ENCODE data around the gene WDR20. TPM values are rescaled to one million over a fixed set of nuclear protein-coding genes. Genes with fewer than 3 reads are reported as not detected.

Gene WDR20
- total RNA-seq, 1 experiment from 2014 or later, result 23.7 TPM

- ChIA-PET POLR2A (ENCODE audit: unreplicated experiment) (no interaction called here), CTCF (no interaction called here)
- H3K4me2 ChIP-seq (ENCODE audit: low read length), result no peak overlapping the region; the same call in 1 of the 2 replicates
- H2AFZ ChIP-seq (ENCODE audit: low read length), result no peak overlapping the region
- no peak overlapping the region for H3K4me3 ChIP-seq (ENCODE audit: low read length)
- peak; percentile 57 for DNase-seq
- no peak overlapping the region for H3K9ac ChIP-seq (ENCODE audit: low read length)
- ATAC-seq, result no peak
- TF ChIP-seq EZH2 (IDR thresholded peaks at IDR 0.05; ENCODE audit: low read length, unreplicated experiment) (no peak), EZH2phosphoT487 (IDR thresholded peaks at IDR 0.05; ENCODE audit: borderline replicate concordance, low read length) (no peak)
- TF ChIP-seq, protein P1, sequence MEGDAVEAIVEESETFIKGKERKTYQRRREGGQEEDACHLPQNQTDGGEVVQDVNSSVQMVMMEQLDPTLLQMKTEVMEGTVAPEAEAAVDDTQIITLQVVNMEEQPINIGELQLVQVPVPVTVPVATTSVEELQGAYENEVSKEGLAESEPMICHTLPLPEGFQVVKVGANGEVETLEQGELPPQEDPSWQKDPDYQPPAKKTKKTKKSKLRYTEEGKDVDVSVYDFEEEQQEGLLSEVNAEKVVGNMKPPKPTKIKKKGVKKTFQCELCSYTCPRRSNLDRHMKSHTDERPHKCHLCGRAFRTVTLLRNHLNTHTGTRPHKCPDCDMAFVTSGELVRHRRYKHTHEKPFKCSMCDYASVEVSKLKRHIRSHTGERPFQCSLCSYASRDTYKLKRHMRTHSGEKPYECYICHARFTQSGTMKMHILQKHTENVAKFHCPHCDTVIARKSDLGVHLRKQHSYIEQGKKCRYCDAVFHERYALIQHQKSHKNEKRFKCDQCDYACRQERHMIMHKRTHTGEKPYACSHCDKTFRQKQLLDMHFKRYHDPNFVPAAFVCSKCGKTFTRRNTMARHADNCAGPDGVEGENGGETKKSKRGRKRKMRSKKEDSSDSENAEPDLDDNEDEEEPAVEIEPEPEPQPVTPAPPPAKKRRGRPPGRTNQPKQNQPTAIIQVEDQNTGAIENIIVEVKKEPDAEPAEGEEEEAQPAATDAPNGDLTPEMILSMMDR (conservative IDR thresholded peaks at IDR 0.05; ENCODE audit: low read depth, low read length), result no peak
- peak overlapping the region; percentile 91 for H3K27ac ChIP-seq (ENCODE audit: low read length)
- intact Hi-C loops (cut with micrococcal nuclease), result no loop called here
- H3K9me2 ChIP-seq (replicated peaks; ENCODE audit: low read length), result no peaks in the 10 kb centered on the region
- 0 out of 2 replicates have a peak, but pooled peaks cover 5% of the 10 kb centered on the region for H3K79me2 ChIP-seq (ENCODE audit: low read length)
- no peaks in the 10 kb centered on the region for H3K9me3 ChIP-seq (ENCODE audit: low read length)
- H3K36me3 ChIP-seq (ENCODE audit: low read depth, low read length), result no peaks in the 10 kb centered on the region
- BruUV-seq (replicated peaks), result no TSS peak
- H4K20me1 ChIP-seq (ENCODE audit: low read length), result no peaks in the 10 kb centered on the region
- no peaks in the 10 kb centered on the region for H3K27me3 ChIP-seq (ENCODE audit: low read length)
- peaks cover 6% of the 10 kb centered on the region for H3F3A ChIP-seq (ENCODE audit: low read length, unreplicated experiment)
- H3K4me1 ChIP-seq (ENCODE audit: insufficient read depth, low read length), result peaks cover 34% of the 10 kb centered on the region
Observed at GRCh38 chr14:102124419-102124818, 15.3 kb upstream of the WDR20 start.

- peak overlapping the region; percentile 49 for H3K4me3 ChIP-seq (ENCODE audit: low read length)
- peak; percentile 89 for DNase-seq
- intact Hi-C loops (cut with micrococcal nuclease), result no loop called here
- BruUV-seq (replicated peaks), result no TSS peak
- peak overlapping the region; percentile 91 for H3K27ac ChIP-seq (ENCODE audit: low read length)
- H3F3A ChIP-seq (ENCODE audit: low read length, unreplicated experiment), result peaks cover 6% of the 10 kb centered on the region
- H3K27me3 ChIP-seq (ENCODE audit: low read length), result no peaks in the 10 kb centered on the region
- H4K20me1 ChIP-seq (ENCODE audit: low read length), result no peaks in the 10 kb centered on the region
- H2AFZ ChIP-seq (ENCODE audit: low read length), result peak overlapping the region; percentile 37; the same call in 1 of the 2 replicates
- H3K79me2 ChIP-seq (ENCODE audit: low read length), result 0 out of 2 replicates have a peak, but pooled peaks cover 5% of the 10 kb centered on the region
- POLR2A ChIA-PET (ENCODE audit: unreplicated experiment), result interaction anchor here (0.5 to 0.7 kb wide), 3 partner anchors 18 to 39 kb away, joined by 3 to 22 read pairs (median 4); no protein-coding TSS in a partner anchor
- peak; percentile 89 for ATAC-seq
- no peaks in the 10 kb centered on the region for H3K36me3 ChIP-seq (ENCODE audit: low read depth, low read length)
- peak overlapping the region; percentile 64 for H3K9ac ChIP-seq (ENCODE audit: low read length)
- no peaks in the 10 kb centered on the region for H3K9me3 ChIP-seq (ENCODE audit: low read length)
- H3K9me2 ChIP-seq (replicated peaks; ENCODE audit: low read length), result no peaks in the 10 kb centered on the region
- H3K4me1 ChIP-seq (ENCODE audit: insufficient read depth, low read length), result peaks cover 34% of the 10 kb centered on the region
- TF ChIP-seq, protein P1 (conservative IDR thresholded peaks at IDR 0.05; ENCODE audit: low read depth, low read length), result no peak
- TF ChIP-seq EZH2 (IDR thresholded peaks at IDR 0.05; ENCODE audit: low read length, unreplicated experiment) (no peak), EZH2phosphoT487 (IDR thresholded peaks at IDR 0.05; ENCODE audit: borderline replicate concordance, low read length) (no peak)
- H3K4me2 ChIP-seq (ENCODE audit: low read length), result peak overlapping the region; percentile 81
- CTCF ChIA-PET, result interaction anchor here (0.9 kb wide), 1 partner anchor 89 kb away, joined by 4 read pairs; no protein-coding TSS in a partner anchor
Observed at GRCh38 chr14:102125546-102125945, 14.2 kb upstream of the WDR20 start.

DNA sequence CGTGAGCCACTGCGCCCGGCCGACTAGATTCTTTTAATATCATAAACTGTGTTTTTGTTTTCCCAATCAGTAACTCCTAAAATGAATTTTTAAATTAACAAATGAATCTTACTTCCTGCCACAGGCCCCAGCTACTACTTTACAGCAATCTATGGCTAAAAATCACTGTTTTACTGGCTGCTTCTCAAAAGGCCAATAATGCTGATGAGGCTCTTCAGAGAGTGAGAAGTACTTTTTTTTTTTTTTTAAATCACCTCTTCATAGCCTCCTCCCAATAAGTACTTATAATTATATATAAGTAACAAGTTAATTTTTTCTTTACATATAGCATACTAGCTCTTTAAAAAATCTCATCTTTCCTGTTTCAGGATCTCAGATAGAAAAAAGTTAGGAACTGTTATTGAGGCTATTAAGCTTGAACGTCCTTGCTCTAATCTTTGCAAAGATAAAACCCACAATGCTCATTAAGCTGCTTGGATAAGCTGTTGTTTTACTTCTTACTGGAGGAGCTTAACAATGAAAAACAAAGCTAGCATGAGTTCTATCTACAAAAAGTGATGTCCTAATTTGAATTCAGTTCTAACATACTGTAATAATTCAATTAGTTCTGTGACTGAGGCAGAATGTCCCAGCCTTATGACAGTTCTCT is 12.8 kb upstream of the WDR20 start:
- BruUV-seq (replicated peaks), result no TSS peak
- H3K9ac ChIP-seq (ENCODE audit: low read length), result no peak overlapping the region

More for the DNA sequence above, 12.8 kb upstream of the WDR20 start:
- H3K9me2 ChIP-seq (replicated peaks; ENCODE audit: low read length), result no peaks in the 10 kb centered on the region
- intact Hi-C loops (cut with micrococcal nuclease), result no loop called here
- H3K4me2 ChIP-seq (ENCODE audit: low read length), result no peak overlapping the region; the same call in 1 of the 2 replicates
- no peaks in the 10 kb centered on the region for H3K9me3 ChIP-seq (ENCODE audit: low read length)
- H3K4me3 ChIP-seq (ENCODE audit: low read length), result no peak overlapping the region
- ChIA-PET CTCF (no interaction called here), POLR2A (ENCODE audit: unreplicated experiment) (no interaction called here)
- H2AFZ ChIP-seq (ENCODE audit: low read length), result no peak overlapping the region
- peaks cover 34% of the 10 kb centered on the region for H3K4me1 ChIP-seq (ENCODE audit: insufficient read depth, low read length)
- H3K79me2 ChIP-seq (ENCODE audit: low read length), result 0 out of 2 replicates have a peak, but pooled peaks cover 5% of the 10 kb centered on the region
- no peak for ATAC-seq
- DNase-seq, result no peak
- H3K27ac ChIP-seq (ENCODE audit: low read length), result peak overlapping the region; percentile 91; the same call in 1 of the 2 replicates
- no peaks in the 10 kb centered on the region for H4K20me1 ChIP-seq (ENCODE audit: low read length)
- 0 out of 2 replicates have a peak, but pooled peaks cover 3% of the 10 kb centered on the region for H3K36me3 ChIP-seq (ENCODE audit: low read depth, low read length)
- H3F3A ChIP-seq (ENCODE audit: low read length, unreplicated experiment), result peaks cover 6% of the 10 kb centered on the region
- TF ChIP-seq EZH2phosphoT487 (IDR thresholded peaks at IDR 0.05; ENCODE audit: borderline replicate concordance, low read length) (no peak), EZH2 (IDR thresholded peaks at IDR 0.05; ENCODE audit: low read length, unreplicated experiment) (no peak)
- TF ChIP-seq, protein P1 (conservative IDR thresholded peaks at IDR 0.05; ENCODE audit: low read depth, low read length), result no peak
- H3K27me3 ChIP-seq (ENCODE audit: low read length), result no peaks in the 10 kb centered on the region
